ENCODE data around the gene CD9.
A peak's percentile ranks its signal among the peaks of the same experiment; 100 is the strongest.

The CD9 gene

DNA sequence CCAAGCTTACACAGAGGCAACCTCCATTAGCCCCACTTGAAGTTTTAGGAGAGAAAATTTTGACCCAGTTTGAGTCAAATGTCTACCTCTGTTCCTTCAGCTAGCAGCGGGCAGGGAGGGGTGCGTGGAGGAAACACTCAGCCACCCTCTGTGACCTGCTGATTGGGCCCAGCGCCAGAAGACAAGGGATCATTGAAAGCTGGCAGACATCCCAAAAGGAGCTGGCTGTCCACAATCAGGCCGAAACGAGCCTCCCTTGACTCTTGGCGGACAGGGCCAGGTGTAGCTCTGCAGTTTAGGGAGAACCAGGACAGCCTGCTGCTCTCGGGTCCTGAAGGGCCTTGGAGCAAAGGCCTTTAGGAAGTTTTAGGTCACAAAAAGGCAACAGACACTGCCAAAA is 41.3 kb downstream of the CD9 start:
- no peak for DNase-seq (ENCODE audit: low read depth)

DNA sequence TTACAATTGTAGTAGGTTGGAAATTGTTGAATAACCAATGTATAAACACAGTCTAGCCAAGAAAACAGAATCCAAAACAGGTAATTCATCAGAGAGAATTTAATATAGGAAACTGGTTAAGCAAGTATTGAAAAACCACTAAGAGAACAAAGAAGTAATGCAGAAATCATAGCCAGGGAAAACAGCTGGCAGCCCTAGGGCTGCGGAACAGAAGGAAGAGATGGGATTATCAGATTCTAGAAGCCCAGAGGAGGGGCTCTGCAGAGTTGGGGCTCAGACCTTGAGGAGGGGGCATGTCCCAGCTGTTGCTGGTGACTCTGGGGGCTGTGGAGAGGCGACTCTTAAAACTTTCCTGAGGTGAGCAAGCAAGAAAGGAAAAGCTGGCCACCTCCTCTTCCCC is 49.4 kb downstream of the CD9 start:
- no peak for DNase-seq (ENCODE audit: low read depth)

DNA sequence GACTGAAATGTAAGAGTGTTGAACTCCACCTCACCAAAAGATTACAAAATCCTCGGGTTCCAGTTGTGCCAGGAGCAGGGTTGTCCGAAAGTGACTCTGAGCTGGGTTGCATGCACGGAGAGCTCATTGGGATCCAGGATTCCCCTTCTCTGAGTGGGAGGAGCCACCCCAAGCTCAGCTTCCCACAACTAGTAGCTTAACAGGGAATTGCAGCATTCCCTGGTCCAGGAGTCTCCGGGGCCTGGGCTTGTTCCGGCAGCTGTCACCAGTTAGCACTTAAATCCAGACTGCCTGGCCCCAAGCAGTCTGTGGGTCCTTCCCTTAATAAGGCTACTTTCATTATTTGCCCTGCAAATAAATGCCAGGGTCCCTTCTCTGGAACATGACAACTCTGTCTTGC is 50.1 kb downstream of the CD9 start:
- no peak for DNase-seq (ENCODE audit: low read depth)

DNA sequence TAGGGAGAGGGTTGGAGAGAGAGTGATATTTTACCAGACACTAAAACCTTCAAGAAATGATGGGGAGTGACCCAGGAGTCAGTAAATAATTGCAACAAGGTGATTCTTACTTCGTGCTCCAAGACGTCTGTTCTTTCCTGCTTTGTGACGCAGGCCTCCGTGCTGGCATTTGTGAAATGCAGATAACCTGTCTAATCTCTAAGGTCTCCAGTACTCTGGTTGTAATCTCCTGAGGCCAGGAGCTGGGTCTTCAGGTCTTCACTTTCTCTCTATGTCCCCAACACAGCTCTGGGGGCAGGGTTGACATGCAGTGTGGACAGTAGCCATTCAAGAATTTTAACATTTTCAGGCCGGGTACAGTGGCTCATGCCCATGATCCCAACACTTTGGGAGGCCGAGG is 53.1 kb downstream of the CD9 start:
- DNase-seq (ENCODE audit: low read depth): no peak

DNA sequence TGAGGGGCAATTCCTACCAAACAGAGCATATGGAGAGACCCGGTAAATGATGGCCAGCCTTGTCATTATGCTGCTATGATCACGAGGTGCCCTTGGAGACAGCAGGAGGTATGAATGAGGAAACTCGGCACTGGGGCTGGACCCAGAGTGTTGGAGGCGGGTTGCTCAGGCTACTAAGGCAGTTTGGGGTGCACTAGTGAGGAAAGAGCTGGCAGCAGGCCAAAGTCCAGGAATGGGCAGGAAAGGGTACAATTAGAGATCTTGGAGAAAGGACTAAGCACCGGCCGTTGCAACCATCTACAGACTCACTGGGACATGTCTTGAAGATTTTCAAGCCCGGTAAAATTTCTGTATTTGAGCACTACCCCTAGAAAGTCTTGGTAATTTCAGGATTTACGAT is 54.3 kb downstream of the CD9 start:
- no peak for DNase-seq (ENCODE audit: low read depth)

DNA sequence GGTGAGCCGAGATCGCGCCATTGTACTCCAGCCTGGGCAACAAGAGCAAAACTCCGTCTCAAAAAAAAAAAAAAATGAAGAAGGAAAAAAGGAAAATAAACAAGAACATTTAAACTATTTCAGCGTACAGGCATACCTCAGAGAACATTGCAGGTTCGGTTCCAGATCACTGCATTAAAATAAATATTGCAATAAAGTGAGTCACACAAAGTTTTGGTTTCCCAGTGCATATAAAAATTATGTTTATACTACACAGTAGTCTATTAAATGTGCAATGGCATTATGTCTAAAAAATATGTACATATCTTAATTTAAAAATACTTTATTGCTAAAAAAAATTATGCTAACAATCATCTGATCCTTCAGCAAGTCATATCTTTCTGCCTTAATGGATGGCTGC is 56.8 kb downstream of the CD9 start:
- no peak for DNase-seq (ENCODE audit: low read depth)

DNA sequence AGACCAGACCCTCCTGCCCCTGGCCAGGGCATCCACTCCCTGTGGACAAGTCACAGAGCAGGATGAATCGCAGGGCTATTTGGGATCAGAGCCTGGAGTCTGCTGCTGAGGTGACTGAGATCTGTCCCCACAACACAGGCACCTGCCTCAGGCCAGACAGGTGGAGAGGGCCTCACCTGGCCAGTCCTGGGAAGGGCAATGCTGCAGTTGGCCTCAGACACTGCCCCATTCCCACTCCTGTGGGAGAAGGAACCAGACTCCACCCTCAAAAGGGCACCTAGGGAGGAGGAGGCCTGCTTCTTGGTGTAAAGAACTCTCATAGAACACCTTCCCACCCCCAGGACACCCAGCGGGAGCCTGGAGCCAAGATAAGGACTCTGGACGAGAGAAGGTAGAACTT is 62.0 kb downstream of the CD9 start:
- no peak for DNase-seq (ENCODE audit: low read depth)

DNA sequence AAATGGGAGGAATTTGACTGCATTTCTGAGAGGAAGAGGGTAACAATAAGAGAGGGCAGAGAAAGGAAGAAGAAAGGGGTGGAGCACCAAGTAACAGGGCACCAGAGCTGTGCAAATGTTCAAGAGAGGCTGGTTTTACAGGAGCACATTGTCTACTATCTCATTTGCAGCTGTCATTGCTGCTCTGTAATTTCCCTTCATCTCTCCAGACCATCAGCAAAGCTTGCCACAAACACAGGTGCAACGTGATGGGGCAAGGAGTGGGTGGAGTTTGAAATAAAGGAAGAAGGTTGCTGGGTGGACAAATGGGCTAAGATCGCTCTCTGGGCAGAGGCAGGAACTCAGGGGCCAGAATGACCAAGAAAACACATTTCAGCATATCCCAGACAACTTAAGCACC is 62.4 kb downstream of the CD9 start:
- no peak for DNase-seq (ENCODE audit: low read depth)

DNA sequence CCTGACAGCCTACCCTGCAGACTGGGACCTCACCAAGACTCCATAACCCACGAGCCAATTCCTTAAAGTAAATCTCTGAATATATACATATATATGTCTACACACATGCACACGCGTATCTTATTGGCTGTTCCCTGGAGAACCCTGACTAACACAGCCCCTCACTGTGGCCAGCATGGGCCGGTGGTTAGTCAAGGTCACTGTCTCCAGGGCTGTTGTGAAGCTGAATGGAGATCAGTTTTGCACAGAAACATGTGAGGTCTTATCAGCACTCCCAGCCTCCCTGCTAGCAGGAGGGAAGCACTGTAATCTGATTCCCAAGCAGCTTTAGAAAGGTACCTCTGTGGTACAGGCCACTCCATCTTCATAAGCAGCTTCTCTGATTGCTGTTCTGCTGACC is 63.7 kb downstream of the CD9 start:
- DNase-seq (ENCODE audit: low read depth): no peak

DNA sequence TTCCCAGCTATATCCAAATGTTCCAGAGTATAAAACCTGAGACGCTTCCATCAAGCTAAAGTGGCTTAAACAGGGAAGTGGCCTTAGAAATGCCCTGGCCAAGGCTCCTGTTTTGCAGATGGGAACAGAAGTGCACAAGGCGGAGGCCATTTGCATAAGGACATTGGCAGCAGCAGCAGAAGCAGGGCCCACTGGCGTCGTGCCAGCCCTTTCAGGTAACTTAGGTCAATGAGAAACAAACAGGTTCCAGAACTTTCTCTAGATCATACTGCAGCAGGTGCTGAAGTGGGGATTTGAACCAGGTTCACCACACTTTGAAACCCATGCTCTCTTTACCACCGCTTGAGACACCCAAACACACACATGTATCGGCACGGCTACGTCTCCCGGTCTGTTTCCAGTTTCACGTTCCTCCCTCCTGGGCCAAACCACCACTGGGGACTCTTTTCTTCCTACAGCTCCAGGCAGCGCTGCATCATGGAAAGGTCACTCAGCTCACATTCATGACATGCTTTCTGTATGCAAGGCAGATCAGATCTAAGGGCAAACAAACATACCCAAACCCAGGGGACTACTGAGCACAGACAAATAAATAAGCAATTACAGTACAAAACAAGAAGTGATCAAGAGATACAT is 64.3 kb downstream of the CD9 start:
- DNase-seq (ENCODE audit: low read depth): no peak

DNA sequence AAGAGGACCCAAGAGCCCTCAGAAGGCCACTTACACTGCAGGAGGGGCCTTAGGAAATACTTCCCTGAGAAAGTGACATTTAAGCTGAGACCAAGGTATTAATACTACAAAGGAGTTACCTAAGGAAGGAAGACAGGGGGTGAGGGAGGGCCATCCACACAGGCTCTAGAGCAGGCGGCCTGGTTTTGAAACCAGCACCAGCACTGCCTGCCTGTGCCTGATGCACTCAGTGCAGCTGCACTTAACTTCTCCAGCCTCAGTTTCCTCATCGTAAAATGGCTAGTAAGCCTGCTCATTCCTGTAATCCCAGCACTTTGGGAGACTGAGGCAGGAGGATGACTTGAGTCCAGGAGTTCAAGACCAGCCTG is 64.8 kb downstream of the CD9 start:
- no peak for DNase-seq (ENCODE audit: low read depth)

DNA sequence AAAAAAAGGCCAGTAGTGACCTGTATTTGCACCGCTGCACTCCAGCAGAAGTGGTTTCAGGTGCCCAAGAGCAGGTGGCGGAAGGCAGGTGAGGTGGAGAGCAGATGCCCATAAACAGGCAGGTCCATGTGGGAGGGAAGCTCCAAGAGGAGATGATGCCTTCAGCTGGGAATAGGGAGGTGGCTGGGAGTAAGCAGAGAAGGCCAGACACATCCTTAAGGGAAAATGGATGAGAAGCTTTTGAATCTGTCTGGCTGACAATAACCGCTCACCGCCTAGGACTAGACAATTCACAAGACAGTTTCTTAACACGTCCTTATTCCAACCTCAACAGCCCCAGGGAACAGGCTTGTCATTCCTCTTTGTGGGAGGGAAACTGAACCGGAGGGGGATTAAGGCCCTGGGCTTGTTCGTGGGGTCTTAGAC is 66.4 kb downstream of the CD9 start:
- no peak for DNase-seq (ENCODE audit: low read depth)

DNA sequence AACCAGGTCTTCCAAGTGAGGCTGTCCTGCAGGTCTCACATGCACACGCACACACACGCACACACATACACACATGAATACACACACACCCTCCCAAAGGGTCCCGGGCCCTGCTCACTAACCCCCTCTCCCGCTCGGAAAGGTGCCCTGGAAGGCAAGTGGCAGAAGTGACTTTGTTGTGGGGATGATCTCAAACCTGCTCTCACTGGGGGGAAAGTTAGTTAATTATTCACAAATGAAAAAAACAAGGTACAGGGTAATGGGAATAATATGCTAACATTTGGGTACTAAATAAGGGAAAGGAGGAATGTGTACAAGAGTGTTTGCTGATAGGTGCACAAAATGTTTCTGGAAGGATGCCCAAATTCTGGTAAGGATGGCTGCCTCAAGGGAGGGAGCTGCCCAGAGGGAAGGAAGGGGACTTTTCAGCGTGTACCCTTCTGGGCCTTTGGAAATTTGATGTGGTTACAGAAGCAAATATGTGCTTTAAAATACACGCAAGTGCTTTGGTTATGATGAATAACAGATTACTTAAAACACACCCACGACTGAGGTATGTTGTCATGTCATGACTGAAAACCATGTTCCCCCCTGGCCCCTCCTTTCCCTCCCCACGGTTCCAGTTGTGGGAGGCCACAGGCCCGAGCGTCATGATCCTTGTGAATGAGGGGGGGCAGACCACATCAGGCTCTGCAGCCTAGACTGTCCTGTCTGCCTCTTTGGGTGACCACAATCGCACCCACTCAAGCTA is 66.9 kb downstream of the CD9 start:
- DNase-seq (ENCODE audit: low read depth): peak; percentile 58

DNA sequence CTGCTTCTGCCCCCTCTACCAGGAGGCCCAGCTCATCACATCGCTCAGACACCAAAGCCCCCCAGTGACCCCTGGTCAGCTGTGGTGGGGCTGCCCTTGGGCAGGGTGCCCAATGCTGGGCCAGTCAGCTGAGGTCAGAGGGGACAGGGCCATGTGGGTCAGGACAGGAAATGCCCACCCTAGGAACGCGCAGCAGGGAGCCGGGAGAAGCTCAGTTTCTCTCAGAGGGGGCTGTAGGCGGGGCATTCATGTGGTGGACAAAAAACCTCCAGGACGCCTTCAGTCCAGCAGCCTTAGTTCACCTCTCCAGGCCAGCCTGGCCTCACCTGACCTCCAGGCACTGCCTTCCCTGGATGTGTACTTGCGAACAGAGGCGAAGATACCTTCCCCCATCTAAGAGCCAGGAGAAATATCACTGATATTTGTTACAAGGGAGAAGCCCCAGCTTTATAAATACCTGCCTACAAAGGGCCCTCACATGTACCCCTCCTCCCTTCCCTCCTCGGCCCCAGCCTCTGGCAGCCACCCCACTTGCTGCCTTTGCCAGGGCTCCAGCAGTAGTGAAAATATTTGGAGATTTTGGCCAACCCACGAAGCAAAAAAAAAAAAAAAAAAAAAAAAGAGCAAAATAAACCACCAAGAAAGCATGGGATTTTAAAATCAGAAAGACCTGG is 68.4 kb downstream of the CD9 start:
- no peak for DNase-seq (ENCODE audit: low read depth)

DNA sequence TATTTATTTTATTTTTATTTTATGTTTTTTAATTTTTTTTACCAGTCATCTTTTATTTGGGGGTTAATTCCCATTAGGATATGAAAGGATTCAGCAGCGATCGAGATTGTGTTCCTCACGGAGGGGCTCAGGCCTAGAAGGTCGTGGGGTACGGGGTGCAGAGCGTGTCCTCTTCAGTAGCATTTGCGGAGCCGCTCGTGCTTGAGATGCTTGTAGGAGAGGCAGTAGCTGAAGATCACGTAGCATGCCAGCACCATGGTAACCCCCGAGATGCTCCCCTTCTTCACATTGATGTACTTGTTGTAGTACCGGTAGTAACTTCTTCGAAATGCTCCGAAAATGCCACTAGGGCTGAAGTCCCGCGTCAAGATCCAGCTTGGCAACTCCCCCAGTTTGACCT is 69.8 kb downstream of the CD9 start:
- DNase-seq (ENCODE audit: low read depth): no peak

DNA sequence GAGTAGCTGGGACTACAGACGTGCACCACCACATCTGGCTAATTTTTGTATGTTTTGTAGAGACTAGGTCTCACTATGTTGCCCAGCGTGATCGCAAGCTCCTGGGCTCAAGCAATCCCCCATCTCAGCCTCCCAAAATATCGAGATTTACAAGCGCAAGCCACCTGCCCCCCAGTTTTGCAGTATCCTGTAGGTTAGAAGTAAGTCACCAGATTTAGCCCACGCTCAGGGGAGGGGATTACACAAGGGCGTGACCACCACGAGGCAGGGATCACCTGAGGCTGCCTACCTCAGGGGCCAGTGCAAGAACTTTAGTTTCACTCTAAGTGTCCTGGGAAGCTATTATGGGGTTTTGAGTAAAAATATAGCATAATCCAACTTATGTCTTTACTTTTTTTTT is 71.1 kb downstream of the CD9 start:
- DNase-seq (ENCODE audit: low read depth): no peak

DNA sequence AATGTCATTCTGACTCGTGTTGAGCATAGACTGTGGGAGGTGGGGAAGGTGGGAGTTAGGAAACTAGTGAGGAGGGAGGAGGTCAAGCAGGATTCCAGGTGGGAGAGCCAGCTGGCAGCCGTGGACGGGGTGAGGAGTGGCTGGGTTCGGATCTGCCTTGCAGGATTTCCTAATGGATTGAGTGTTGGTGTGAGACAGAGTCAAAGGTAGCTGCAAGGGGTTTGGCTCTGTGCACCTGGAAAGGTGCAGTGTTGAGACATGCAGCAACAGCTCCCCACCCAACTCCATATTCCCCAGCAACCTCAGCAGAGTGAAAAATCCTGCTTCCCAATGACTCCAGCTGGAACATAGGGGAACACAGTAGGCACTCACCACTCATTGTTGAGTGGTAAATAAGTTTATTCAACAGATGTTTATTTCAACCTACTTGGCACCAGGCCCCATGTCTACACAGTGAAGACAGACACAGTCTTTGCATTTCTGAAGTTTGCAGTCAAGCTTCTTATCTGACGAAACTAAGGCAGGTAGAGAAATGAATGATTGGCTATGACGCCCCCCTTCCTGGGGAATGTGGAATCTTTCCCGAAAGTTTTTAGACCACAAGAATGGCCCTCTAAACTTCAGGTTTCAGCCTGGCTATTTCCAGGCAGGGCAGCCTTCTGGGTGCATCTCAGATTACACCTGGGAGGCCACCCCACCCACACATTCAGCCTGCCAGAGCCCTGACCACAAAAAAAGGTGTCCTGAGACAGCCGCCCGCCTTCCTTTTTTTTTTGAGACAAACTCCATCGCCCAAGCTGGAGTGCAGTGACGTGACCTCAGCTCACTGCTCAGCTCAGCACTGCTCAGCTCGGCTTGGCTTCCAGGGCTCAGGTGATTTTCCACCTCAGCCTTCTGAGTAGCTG is 72.4 kb downstream of the CD9 start:
- no peak for DNase-seq (ENCODE audit: low read depth)

DNA sequence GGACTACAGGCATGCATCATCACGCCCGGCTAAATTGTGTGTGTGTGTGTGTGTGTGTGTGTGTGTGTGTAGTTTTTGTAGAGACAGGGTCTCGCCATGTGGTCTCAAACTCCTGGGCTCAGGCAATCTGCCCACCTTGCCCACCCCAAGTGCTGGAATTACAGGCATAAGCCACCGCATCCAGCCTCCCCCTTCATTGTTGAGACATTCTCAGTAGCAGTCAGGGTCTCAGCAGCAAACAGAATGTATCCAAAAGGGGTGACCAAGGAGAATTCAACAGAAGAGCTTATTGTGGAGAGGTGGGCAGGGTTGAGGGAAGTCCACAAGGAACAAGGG is 73.0 kb downstream of the CD9 start:
- DNase-seq (ENCODE audit: low read depth): no peak

DNA sequence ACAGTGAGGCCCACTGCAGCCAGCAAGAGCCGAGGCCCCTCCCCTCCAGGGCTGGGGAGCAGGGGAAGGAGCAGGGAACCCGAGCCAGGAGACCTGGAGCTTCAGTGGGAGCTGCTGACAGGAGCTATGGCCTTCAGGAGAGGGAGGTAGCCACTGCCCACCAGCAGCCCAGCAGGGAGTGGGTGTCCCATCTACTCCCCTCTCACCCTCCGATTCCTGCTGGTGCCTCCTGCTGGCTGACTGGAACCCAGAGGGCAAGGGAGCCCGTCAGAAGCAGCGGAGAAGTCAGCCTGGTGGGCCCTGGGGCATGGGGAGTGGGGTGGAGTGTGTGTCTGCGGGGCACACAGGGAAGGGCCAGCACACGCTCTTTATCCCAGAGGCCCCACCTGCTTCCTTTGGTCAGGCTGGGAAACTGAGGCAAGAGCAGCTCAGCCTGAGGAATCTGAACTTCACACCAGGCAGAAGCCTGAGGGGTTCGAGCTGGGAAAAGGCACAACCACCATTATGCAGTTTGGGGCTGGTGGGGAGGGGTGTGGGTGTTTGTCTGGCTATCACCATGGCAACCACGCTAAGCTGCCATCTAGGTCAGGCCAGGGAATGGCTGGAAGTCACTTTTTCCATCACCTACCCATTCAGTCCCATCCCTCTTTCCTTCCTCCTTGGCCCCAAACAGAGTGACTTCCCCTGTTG is 73.5 kb downstream of the CD9 start:
- no peak for DNase-seq (ENCODE audit: low read depth)

DNA sequence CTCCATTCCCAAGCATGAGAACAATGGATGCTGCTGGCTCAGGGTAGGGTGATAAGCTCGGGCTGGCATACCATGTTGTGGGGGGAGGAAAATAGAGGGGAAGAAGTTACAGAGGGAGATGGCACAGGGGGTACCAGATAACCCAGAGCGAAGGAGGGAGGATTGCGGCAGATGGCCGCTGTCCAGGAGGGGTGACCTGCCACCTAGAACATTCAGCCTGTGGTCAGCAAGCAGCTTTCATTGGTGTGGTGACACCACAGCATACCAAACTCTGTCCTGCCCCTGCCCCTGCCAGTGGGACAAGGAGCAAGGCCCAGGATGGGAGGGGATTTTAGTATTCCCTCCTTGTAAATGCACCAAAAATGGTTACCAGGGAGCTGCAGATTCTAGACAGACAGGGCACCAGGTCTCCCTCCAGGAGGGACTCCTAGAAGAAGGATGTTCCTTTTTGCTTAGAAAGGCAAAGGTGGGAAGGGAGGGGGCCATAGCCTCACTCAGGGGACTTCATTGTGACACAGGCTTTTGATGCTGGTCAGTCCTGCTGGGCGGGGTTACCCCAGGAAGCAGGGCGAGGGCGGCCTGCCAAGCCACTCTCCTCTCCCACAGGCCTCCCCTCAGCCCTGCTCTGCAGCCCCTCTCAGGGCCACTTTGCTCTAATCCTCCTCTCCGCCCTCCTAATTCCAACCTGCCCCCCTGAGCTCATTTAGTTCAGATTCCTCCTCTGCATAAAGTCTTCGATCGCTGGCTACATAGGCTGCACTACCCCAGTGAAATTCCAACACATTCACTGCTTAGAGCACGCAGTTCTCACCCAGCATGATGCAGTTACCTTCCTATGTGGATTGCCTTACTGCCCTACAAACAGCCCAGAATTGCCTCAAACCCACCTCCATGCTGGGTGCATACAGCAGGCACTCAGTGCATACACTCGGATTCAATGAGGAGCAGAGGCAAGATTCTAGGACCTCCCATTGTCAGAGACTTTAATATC is 74.3 kb downstream of the CD9 start:
- no peak for DNase-seq (ENCODE audit: low read depth)

Data from stimulated activated CD8-positive, alpha-beta memory T cell treated with anti-CD3 and anti-CD28 coated beads, Interleukin-4, amount 100 ng/mL, for 24 hours (primary cell).